GM12878 (cell line): ENCODE results near the gene HTRA3. TPM values are rescaled to one million over a fixed set of nuclear protein-coding genes. Genes with fewer than 3 reads are reported as not detected.

Source experiments
- CEBPB ChIP-seq, 2 experiments: fragments of 150-350 bp in 1 of 2; IDR thresholded peaks; 2 replicates each; pipeline ENCODE4 v1.6.1; 2012 to 2014; ENCODE audit warnings: low read depth in 2 of 2, low read length in 2 of 2, borderline replicate concordance in 1 of 2, inconsistent platforms in 1 of 2
- CREM ChIP-seq: IDR thresholded peaks from 2 replicates; pipeline ENCODE4 v1.6.1; 2014; ENCODE audit warnings: antibody characterized with exemption, low read depth
- IRF5 ChIP-seq: fragments of 450-650 bp; IDR thresholded peaks from 2 replicates; pipeline ENCODE4 v1.6.1; 2017; ENCODE audit warnings: borderline replicate concordance
- MTA2 ChIP-seq: fragments of 450-650 bp; IDR thresholded peaks from 2 replicates; pipeline ENCODE4 v1.6.1; 2016; ENCODE audit warnings: low read depth, mild to moderate bottlenecking, moderate library complexity
- PRDM15 ChIP-seq: fragments of 450-650 bp; formaldehyde crosslinking; IDR thresholded peaks from 2 replicates; pipeline ENCODE4 v1.4.0; 2020; ENCODE audit warnings: mild to moderate bottlenecking, moderate library complexity
- REST ChIP-seq: IDR thresholded peaks from 2 replicates; pipeline ENCODE4 v1.6.1; 2012; ENCODE audit warnings: mild to moderate bottlenecking, low read depth, low read length
- SKIL ChIP-seq: fragments of 450-650 bp; IDR thresholded peaks from 2 replicates; pipeline ENCODE4 v1.6.1; 2017; ENCODE audit warnings: mild to moderate bottlenecking, low read depth, inconsistent platforms; ENCODE audit not compliant: poor library complexity, severe bottlenecking
- YY1 ChIP-seq: IDR thresholded peaks from 2 replicates; pipeline ENCODE4 v1.6.1; 2011; ENCODE audit warnings: low read depth, mild to moderate bottlenecking, low read length
- polyA plus RNA-seq, 11 experiments: library from polyadenylated mRNA; depleted of rRNA in 4 of 11; unstranded in 6 of 11; stranded (reverse) in 5 of 11; fragments of >200 nt; fragmentation: Nextera tagmentation in 4 of 11; fragmentation: Illumina TruSeq in 1 of 11; extraction: Ambion mirVana in 4 of 11; extraction: Trizol in 1 of 11; gene quantifications; 1 replicate in 1 of 11; 2 replicates in 10 of 11; pipeline versions ENCODE4 v1.2.1 to v1.2.3, GENCODE V29; 2011 to 2016; ENCODE audit warnings: inconsistent platforms in 2 of 11, missing spikeins in 2 of 11, low read depth in 1 of 11
- total RNA-seq, 4 experiments: library from RNA; depleted of rRNA in 3 of 4; stranded (reverse); fragments of >200 nt in 3 of 4; fragmentation: Illumina TruSeq in 1 of 4; extraction: Trizol in 1 of 4; gene quantifications; 2 replicates each; pipeline versions ENCODE4 v1.2.1 to v1.2.3, GENCODE V29; 2013 to 2021

The HTRA3 gene
- total and polyA plus RNA-seq, 10 of the 15 experiments (the other 5 are each of a cell fraction or from before 2014, with no cell fraction given): 0.04 to 1.2 (median 0.08) TPM; not detected in 7

DNA sequence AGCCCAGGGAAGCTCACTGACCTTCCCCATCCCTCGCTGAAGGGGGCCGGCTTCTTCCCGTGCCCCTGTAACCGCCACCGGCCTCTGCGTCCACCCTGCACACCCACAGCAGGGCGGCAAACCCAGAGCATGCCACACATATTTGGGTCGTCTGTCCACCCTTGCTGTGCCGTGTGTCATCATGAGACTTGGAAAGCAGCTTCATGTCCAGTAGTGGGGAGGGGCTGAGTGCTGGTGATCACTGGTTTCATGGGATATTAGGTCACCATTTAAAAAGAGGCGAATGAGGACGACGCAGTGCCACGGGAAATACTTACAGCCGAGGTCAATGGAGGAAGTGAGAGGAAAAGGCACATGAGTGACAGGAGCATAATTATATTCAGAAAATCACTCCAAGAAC, 74.8 kb downstream of the HTRA3 start (continued):
- no peak for TF ChIP-seq PRDM15 (CRISPR knock-in tag)
- no peak for TF ChIP-seq REST
- TF ChIP-seq CEBPB (IDR thresholded peaks at IDR 0.05; ENCODE audit: borderline replicate concordance in 1 of 2, low read depth in 2 of 2, low read length in 2 of 2): no peak
- TF ChIP-seq YY1: no peak
- TF ChIP-seq IRF5: no peak
- no peak for TF ChIP-seq CREM
- TF ChIP-seq MTA2: no peak
- TF ChIP-seq SKIL: no peak
